Suprapubic skin (tissue), 4 donors: ENCODE measurements around the gene ATXN1.

Experiments
- POLR2A ChIP-seq, 2 donors: fragments of 450-650 bp; IDR thresholded peaks; one replicate each; pipeline ENCODE4 v1.6.1; 2017; ENCODE audit warnings: antibody characterized with exemption in 2 of 2, mild to moderate bottlenecking in 2 of 2, moderate library complexity in 2 of 2
- POLR2AphosphoS5 ChIP-seq, 3 donors: sonication (generic); formaldehyde crosslinking; IDR thresholded peaks; one replicate each; pipeline ENCODE4 v1.6.1; 2017; ENCODE audit warnings: antibody characterized with exemption in 3 of 3
- TF ChIP-seq, protein P1 (sequence below), 2 donors: fragments of 200-600 bp in 1 of 2; fragments of 450-650 bp in 1 of 2; sonication (generic) in 1 of 2; IDR thresholded peaks; one replicate each; pipeline ENCODE4 v1.5.1; 2016 to 2019; ENCODE audit warnings: antibody characterized with exemption in 2 of 2, mild to moderate bottlenecking in 1 of 2, moderate library complexity in 1 of 2

DNA sequence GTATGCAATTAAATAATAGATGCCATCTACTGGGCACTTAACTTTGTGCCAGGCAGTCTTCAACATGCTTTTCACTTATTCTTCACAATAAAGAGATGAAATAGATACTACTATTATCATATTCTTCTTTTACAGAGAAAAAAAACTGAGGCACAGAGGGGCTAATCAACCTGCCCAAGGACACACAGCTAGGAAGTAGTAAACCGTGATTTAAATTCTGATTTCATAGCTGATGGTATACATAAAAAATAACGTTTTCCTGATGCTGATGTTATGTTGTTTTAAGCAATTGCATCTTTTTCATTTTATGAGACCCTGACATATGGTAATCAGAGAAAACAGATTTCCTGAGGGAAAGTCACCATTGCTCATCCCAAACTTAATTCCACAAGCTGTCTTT lies 45.1 kb upstream of the ATXN1 start:
- TF ChIP-seq, protein P1, sequence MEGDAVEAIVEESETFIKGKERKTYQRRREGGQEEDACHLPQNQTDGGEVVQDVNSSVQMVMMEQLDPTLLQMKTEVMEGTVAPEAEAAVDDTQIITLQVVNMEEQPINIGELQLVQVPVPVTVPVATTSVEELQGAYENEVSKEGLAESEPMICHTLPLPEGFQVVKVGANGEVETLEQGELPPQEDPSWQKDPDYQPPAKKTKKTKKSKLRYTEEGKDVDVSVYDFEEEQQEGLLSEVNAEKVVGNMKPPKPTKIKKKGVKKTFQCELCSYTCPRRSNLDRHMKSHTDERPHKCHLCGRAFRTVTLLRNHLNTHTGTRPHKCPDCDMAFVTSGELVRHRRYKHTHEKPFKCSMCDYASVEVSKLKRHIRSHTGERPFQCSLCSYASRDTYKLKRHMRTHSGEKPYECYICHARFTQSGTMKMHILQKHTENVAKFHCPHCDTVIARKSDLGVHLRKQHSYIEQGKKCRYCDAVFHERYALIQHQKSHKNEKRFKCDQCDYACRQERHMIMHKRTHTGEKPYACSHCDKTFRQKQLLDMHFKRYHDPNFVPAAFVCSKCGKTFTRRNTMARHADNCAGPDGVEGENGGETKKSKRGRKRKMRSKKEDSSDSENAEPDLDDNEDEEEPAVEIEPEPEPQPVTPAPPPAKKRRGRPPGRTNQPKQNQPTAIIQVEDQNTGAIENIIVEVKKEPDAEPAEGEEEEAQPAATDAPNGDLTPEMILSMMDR (IDR thresholded peaks at IDR 0.05): no peak
- no peak for TF ChIP-seq POLR2A (IDR thresholded peaks at IDR 0.05)
- no peak for TF ChIP-seq POLR2AphosphoS5 (IDR thresholded peaks at IDR 0.05)
